Myocyte (in vitro differentiated cells): Measurements from ENCODE around the gene ZNF821. TPM values are rescaled to one million over a fixed set of nuclear protein-coding genes. Genes with fewer than 3 reads are reported as not detected.
A peak's percentile ranks its signal among the peaks of the same experiment; 100 is the strongest.
"Not testable (repeated sequence)": the region's sequence is repeated elsewhere in the genome, so short reads cannot be mapped to it uniquely, and the experiment has no call there.

Experiments used
- DNase-seq: peaks from one replicate; pipeline ENCODE4 v3.0.0-alpha.2; 2012; ENCODE audit warnings: low read depth
- total RNA-seq: library from RNA; depleted of rRNA; stranded (reverse); fragments of >200 nt; gene quantifications from 2 replicates; pipeline ENCODE4 v1.2.3, GENCODE V29; 2014

ZNF821 gene
- total RNA-seq, 1 donor from 2014 or later: 7.1 TPM

GRCh38 chr16:71902656-71903365 is 18.8 kb upstream of the ZNF821 start:
- no peak for DNase-seq

- no peak for DNase-seq
Observed at GRCh38 chr16:71899171-71899570, 15.2 kb upstream of the ZNF821 start.

GRCh38 chr16:71896764-71897368 is 12.9 kb upstream of the ZNF821 start:
- DNase-seq: no peak

GRCh38 chr16:71895679-71896365 is 11.8 kb upstream of the ZNF821 start:
- DNase-seq: peak; percentile 56

GRCh38 chr16:71894921-71895678 is 11.1 kb upstream of the ZNF821 start, which contains the start of gene IST1:
Gene IST1 (plus strand): TSS chr16:71895531. CDS start chr16:71915641, 20,110 bp downstream.
- DNase-seq: peak; percentile 99

- DNase-seq: peak; percentile 56
Observed at GRCh38 chr16:71894229-71894920, 10.4 kb upstream of the ZNF821 start.

- no peak for DNase-seq
Observed at GRCh38 chr16:71893888-71894228, 9.9 kb upstream of the ZNF821 start.

- no peak for DNase-seq
Observed at GRCh38 chr16:71889147-71889546, 5.2 kb upstream of the ZNF821 start.

- DNase-seq: no peak
Observed at GRCh38 chr16:71885261-71885650, 1.3 kb upstream of the ZNF821 start.

- DNase-seq: peak; percentile 22
Observed at GRCh38 chr16:71883168-71883848, 674 bp downstream of the ZNF821 start.

- DNase-seq: peak; percentile 80
Observed at GRCh38 chr16:71882505-71883167, 1.3 kb downstream of the ZNF821 start.

- DNase-seq: no peak
Observed at GRCh38 chr16:71880176-71880575, 3.8 kb downstream of the ZNF821 start.

- no peak for DNase-seq
Observed at GRCh38 chr16:71878911-71879310, 5.1 kb downstream of the ZNF821 start.

- no peak for DNase-seq
Observed at GRCh38 chr16:71873199-71873598, 10.8 kb downstream of the ZNF821 start.

GRCh38 chr16:71870818-71871217 is 13.2 kb downstream of the ZNF821 start:
- no peak for DNase-seq

GRCh38 chr16:71869089-71869488 is 14.9 kb downstream of the ZNF821 start:
- no peak for DNase-seq

GRCh38 chr16:71867939-71868338 is 16.0 kb downstream of the ZNF821 start:
- DNase-seq: peak; percentile 71

GRCh38 chr16:71867175-71867574 is 16.8 kb downstream of the ZNF821 start:
- not testable (repeated sequence) for DNase-seq

GRCh38 chr16:71865173-71865863 is 18.7 kb downstream of the ZNF821 start:
- no peak for DNase-seq
